NCI-H1048 (cell line): ENCODE results near the gene PPP2R5C.
"Not testable (repeated sequence)": the region's sequence is repeated elsewhere in the genome, so short reads cannot be mapped to it uniquely, and the experiment has no call there.

Source experiments
- DNase-seq: peaks from one replicate; lab custom pipeline; 2025; lab: John Stamatoyannopoulos, UW

The PPP2R5C gene

DNA sequence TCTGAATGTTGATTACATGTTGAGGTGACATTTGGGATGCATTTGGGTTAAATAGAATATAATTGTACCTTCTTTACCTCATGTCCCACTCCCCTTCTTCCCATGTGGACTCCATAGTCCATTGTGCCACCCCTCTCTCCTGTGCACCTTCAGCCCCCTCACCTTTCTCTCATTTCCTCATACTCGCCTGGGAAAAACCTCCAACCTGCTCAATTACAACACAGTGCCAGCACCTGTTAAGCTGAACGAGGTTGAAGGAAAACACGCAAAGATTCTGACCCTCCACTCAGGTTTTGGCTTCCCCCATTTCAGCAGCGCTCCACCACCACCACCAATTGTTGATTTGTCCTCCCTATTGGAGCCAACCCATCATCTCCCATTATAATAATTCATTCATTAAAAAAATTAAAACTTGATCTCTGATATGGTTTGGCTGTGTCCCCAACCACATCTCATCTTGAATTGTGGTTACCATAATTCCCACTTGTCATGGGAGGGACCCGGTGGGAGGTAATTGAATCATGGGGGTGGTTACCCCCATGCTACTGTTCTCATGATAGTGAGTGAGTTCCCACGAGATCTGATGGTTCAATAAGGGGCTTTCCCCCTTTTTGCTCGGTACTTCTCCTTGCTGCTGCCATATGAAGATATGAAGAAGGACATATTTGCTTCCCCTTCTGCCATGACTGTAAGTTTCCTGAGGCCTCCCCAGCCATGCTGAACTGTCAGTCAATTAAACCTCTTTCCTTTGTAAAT, 33.7 kb upstream of the PPP2R5C start:
- no peak for DNase-seq

DNA sequence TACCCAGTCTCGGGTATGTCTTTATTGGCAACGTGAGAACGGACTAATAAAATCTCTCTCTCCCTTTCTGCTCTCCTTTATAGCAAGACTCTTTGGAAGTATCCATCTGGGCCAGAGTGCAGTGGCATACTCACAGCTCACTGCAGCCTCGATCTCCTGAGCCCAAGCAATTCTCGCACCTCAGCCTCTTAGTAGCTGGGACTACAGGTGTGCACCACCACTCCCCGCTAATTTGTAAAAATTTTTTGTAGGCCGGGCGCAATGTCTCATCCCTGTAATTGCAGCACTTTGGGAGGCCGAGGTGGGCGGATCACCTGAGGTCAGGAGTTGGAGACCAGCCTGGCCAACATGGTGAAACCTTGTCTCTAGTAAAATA, 33.2 kb upstream of the PPP2R5C start:
- no peak for DNase-seq

DNA sequence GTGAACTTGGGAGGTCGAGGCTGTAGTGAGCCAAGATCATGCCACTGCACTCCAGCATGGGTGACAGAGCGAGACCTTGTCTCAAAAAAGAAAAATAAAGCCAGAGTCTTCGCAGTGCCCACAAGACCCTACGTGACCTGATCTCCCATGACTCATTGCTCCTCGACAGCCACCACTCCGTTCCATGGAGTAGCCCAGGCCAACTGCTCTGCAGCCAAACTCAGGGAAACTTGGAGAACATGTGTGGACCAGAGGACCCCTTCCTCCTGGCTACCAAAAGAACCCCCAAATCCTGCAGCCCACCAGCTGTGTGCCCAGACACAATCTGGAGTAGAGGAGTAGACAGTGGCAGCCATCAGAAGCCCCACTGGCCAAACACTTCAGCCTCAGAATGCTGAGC, 32.1 kb upstream of the PPP2R5C start:
- no peak for DNase-seq

DNA sequence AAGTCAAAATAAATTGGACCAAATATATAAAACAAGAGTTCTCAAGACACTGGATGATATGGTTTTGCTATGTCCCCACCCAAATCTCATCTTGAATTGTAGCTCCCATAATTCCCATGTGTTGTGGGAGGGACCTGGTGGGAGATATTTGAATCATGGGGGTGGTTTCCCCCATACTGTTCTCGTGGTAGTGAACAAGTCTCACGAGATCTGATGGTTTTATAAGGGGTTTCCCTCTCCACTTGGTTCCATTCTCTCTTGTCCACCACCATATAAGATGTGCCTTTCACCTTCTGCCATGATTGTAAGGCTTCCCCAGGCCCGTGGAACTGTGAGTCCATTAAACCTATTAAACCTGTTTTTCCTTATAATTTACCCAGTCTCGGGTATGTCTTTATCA, 31.4 kb upstream of the PPP2R5C start:
- not testable (repeated sequence) for DNase-seq

DNA sequence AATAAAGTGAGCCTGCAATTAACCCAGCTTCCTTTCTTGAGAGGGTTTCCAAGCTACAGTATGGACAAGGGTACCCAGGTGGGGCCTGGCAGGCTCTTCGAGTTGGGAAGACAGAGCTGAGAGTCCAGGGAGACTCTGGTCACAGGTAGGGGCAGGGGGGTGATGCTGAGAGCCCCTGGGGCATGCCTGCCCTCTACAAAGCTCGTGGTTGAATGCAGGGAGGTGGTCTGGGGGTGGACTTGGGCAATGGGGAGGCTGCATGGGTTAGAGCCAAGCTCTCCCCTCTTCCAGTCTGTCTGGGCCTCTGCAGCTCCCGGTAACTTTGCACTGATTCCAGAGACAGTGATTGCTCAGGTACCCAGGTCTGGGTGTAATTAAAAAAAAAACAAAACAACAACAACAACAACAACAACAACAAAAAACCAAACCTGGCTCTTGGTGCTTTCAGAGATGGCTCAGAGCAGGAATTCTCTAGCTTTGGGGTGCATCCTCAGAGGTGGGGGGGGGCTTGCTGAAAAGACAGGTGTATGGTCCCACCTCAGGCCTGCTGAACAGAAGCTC, 30.8 kb upstream of the PPP2R5C start:
- no peak for DNase-seq

DNA sequence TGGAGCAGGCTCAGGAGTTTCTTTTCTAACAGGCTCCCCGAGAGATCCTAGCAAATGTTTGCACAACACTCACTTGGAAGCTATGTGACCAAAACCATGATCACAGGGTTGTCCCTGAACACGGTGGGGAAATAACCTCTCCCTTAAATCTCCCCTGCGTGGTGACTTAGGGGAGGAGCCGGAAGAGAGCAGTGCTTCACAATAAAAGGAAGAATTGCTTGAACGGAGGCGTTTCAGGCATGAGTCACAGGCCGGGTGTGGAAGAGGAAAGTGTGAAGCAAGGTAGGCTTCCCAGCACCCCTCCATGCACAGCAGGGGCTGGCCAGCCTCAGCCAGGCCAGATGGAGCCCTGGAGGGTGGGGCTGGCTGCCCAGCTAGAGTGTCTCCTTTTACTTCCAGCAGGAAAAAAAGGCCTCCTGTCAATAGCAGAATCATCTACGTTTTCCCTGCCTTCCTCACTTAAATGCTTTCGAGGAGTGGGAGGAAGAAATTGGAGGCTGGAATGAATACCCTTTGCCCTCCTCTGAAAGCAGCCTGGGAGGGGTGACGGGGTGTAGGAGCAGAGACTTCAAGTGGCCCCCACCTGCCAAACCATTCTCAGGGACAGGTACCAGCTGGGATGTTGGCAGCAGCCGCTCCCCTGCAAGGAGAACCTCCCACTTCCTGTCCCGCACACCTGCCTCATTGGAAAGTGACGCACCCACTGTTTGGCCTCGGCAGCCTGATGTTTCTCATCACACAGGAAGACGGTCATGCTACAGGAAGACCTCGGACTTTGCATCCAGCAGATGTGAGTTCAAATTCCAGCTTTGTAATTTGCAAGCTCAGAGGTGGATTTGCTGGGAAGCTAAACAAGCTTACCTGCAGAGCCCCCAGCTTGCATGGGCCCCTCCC, 30.1 kb upstream of the PPP2R5C start:
- DNase-seq, result no peak

DNA sequence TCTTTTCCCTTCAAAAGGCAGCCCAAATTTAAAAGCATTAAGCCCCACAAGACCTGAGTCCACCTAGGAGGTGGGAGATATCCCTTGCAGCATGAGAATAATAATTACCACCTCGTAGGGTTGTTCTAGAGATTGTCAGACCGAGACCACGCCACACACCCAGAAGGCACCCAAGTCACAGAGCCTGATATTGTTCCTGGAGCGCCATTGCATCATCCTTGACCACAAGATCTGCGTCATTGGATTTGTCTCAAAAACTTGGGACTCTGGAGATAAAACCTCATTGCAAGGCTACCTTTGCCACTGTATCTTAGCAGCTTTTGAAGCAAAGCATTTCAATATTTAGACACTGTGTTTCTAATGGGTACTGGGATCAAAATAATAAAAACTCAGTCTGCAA, 29.4 kb upstream of the PPP2R5C start:
- no peak for DNase-seq

DNA sequence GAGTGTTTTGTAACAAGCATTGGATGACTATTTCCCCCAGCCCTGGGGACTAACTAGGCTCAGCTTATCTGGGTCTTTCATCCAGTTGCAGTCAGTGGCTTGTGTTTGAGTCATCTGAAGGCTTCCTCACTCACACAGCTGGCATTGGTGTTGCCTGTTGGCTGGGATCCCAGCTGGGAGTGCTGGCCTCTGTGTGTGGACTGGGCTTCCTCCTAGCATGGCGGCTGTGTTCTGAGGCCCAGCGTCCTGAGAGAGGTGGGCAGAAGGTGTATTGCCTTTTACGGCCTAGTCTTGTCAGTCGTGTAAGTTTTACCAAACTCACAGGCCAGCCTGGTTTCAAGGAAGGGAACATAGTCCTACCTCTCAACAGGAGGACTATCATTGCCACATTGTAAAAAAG, 28.3 kb upstream of the PPP2R5C start:
- no peak for DNase-seq

DNA sequence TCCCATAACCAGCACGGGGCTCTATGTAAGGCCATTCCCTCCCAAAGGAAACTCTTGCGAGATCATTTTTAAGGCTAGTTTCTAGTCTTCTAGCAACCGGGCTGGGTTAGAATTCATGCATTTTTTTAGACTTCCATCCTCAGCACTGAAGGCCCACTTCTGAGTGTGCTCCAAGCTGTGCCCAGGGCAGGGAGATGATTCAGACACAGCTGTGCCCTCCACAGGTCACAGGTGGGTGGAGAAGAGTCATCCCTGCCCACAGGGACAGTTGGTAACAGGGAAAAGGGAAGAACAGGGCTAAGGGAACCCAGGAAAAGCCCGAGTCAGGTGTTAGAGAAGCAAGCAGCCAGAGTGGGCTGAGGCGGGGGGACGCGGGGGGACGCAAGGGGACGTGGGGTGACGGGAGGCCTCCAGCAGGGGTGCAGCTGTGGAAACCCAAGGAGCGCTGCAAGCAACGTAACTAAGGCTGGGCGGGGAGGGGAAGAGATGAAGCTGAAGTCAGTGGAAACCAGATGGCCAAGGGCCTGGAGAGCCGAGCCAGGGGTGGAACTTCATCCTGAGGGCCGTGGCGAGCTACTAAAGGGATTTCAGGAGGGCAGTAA, 27.2 kb upstream of the PPP2R5C start:
- no peak for DNase-seq

DNA sequence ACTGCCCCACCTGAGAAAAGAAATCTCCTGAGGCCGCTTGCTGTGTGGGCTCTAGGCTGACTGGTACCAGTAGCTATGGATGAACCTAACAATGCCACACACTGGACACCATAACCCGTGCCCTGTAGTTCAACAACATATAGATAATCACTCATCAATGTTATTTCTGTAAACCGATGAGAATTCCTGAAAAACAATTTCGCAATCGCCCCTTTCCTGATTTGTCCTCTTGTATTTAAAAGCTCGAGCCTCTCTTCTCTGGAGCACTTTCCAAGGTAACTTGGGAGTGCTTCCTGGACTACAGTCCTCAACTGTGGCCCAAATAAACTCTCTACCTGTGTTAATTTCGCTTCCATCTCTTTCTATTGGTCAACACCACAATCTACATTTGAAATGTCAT, 26.1 kb upstream of the PPP2R5C start:
- DNase-seq, result no peak

DNA sequence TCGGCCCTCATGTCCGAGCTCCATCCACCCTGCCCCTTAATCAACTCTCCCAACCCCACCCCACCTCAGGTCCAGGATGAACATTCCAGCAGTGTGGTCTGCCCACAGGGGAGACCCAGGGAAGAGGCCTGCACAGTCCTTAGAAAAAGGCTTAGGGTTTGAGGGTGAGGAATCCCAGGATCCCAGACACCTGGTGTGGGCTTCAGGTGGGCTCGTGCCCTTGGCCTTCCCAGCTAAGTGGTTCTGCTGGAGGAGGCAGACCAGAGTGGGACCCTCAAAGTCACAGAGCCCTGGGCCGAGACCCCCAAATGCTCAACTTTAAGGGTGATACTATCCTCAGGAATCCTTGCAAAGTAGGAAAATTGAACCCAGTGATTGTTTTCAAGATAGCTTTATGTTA, 25.4 kb upstream of the PPP2R5C start:
- no peak for DNase-seq

DNA sequence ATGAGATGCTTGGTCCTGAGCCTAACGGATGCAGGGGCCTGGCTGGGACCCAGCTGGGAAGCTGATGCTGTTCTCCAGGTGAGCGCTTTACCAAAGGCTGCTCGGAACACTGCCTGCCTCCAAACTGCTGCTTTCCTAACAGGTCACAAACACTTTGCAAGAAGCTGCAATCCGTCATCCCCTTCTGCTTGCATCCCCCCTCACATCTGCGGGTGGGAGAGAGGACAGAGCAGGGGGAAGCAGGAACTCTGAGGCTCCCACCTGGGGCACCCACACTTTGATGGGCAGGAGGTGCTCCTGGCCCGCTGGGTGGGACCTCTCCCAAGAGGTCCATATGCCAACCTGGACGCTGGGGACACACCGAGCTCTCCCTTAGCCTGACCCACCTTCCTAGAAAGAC, 24.9 kb upstream of the PPP2R5C start:
- DNase-seq, result no peak

DNA sequence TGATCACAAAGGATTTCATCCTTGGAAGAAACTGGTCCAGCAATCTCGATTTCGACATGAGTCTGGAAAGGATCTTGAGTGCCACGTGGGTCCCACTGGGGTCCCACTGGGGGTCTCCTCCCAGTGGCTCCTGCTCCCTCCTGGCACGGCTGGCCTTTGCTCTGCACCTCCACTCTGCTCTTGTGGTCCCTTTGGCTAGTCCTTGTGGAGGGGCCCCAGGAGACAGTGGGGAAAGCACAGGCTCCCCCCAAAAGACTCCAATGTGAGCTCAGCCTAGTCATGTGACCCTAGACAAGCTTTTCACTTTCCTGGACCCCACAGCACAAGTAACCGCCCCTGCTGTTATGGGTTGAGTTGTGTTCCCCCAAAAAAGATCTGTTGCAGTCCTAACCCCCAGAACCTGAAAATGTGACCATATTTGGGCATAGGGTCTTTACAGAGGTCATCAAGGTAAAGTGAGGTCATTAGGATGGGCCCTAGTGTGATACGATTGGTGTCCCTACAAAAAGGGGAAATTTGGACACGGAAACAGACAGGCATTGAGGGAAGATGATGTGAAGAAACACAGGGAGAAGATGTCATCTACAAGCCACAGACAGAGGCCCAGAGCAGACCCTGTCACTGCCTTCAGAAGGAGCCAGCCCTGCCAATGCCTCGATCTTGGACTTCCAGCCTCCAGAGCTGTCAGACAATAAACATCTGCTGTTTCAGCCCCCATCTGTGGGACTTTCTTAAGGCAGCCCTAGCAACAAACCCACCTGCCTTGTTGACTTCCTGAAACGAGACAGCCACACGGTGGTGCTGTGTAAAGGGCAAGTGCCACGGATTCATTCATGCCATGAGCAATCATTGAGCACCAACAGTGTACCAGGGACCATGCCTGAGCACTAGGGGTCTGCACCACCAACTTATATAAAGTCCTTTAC, 23.8 kb upstream of the PPP2R5C start:
- DNase-seq, result no peak

DNA sequence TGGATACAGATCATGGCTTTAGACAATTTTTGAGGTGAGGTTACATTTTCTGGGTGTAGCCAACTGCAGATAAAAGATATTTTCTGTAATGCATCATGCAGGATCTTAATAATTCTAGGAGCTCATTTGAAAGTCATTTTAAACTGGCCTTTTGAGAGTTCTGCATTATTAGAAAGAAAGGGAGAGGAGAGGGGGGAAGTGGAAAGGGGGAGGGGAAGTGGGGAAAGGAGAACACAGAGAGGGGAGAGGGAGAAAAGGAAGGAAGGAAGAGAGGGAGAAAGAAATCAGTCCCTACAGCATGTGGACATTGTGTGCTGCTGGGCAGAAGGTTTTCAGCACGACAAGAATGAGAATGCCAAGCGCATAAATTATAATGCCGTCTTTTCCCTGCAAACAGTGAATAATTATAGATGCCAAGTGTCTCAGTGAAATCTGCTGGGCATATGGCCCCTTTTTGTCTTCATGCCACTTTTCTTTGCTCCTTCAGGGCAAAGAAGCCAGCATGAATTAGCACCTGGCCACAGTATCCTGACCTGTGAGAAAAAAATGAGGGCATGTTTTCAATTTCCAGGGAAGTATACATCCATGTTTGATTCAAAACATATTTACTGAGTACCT, 22.7 kb upstream of the PPP2R5C start:
- DNase-seq, result no peak

DNA sequence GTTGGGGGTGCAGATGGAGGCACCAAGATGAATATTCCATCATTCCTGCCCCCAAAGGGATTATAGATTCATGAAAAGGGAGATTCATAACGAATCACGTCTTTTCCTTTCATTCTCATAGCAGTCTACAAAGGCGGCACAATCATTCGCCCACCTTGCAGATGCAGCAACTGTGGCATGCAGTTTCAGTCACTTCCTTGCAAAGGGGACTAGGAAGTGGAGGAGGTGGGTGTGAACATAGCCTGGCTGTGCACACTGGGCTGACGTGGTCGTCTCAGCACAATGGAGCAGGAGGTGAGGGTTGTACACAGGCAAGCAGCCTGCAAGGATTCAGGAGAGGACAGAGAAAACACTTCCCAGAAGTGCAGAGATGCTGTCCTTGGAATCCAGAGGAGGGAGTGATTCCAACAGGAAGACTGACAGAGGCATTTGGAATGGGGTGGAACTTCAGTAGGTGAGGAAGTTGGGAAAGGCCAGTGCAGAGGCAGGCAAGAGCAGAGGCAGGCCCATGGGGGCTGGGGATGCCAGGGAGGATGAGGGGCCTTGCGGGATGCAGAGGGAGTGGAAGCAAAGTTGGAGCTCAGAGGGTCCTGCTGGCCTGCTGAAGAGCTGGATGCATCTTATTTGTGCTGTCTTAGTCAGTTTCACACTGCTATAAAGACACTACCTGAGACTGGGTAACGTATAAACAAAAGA, 21.9 kb upstream of the PPP2R5C start:
- DNase-seq, result no peak

DNA sequence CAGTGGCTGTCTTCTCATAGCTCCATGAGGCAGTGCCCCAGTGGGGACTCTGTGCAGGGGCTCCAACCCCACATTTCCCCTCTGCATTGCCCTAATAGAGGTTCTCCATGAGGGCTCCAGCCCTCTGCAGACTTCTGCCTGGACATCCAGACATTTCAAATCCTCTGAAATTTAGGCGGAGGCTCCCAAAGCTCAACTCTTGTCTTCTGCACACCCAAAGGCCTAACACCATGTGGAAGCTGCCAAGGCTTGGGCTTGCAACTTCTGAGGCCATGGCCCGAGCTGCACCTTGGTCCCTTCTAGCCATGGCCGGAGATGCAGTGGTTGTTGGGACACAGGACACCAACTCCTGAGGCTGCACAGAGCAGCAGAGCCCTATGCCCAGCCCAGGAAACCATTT, 20.5 kb upstream of the PPP2R5C start:
- no peak for DNase-seq

DNA sequence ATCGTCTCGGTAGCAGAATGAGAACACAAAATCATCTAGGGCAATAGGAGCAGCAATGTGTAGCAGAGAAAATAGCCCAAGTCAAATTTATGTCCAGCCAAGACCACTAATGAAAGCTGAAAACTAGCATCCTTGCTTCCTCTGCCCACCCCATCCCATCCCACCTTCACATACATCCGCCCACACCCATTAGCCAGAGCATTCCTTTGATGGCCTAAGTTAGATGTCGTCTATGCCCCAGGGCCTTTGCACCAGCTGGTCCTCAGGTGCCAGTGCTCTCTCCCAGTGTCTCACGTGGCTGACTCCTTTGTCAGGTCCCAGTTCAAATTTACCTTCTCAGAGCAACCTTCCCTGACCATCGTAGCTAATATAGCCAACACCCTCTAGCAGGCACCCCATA, 17.8 kb upstream of the PPP2R5C start:
- no peak for DNase-seq

DNA sequence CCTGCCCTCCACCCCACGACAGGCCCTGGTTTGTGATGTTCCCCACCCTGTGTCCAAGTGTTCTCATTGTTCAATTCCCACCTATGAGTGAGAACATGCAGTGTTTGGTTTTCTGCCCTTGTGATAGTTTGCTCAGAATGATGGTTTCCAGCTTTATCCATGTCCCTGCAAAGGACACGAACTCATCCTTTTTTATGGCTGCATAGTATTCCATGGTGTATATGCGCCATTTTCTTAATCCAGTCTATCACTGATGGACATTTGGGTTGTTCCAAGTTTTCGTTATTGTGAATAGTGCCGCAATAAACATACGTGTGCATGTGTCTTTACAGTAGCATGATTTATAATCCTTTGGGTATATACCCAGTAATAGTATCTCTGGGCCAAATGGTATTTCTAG, 17.1 kb upstream of the PPP2R5C start:
- DNase-seq, result not testable (repeated sequence)

DNA sequence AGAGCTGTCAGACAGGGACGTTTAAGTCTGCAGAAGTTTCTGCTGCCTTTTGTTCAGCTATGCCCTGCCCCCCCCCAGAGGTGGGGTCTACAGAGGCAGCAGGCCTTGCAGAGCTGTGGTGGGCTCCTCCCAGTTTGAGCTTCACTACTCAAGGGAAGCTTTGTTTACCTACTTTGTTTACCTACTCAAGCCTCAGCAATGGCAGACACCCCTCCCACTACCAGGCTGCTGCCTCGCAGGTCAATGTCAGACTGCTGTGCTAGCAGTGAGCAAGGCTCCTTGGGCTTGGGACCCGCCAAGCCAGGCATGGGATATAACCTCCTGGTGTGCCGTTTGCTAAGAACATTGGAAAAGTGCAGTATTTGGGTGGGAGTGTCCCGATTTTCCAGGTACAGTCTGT, 11.8 kb upstream of the PPP2R5C start:
- DNase-seq, result not testable (repeated sequence)

DNA sequence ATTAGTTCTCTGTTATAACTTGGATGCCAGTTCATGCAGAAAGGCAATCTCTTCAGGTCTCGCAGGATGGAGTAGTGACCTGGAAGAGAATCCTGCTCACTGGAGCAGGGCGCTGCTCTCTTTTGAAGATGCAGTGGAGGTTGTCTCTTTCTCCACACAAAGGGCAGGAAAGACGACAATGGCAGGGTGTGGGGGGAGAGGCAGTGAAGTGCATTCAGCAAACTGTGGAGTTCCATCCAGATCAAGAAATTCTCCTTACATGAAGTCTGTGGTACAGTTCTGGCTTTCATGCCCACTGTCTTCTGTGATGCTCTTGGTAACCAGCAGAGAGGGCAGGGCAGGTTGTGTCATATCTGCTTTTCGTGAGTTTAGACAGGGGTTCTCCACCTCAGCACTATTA, 6.6 kb upstream of the PPP2R5C start:
- DNase-seq, result no peak
